Limb (tissue), 2 donors: Measurements from ENCODE around the gene DIO1.
A peak's percentile ranks its signal among the peaks of the same experiment; 100 is the strongest.
"Not testable (repeated sequence)": the region's sequence is repeated elsewhere in the genome, so short reads cannot be mapped to it uniquely, and the experiment has no call there.

Experiments used
- DNase-seq, 2 donors: peaks; one replicate each; pipeline ENCODE4 v3.0.0-alpha.2; 2016; ENCODE audit errors: extremely low spot score in 2 of 2

Gene DIO1

DNA sequence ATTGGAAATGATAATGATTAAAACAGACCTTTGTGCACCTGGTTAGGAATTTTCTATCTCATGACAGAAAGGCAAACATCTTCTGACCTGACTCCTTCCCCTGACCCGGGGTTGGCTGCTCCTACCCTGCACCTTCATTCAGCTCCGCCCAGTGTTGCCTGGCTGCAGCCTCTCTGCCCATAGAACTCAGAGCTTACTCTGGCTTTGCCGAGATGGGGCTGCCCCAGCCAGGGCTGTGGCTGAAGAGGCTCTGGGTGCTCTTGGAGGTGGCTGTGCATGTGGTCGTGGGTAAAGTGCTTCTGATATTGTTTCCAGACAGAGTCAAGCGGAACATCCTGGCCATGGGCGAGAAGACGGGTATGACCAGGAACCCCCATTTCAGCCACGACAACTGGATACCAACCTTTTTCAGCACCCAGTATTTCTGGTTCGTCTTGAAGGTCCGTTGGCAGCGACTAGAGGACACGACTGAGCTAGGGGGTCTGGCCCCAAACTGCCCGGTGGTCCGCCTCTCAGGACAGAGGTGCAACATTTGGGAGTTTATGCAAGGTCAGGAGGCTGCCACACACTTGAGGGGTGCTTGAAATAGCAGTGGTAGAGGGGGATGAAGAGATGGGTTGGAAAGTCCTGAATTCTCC lies at the start of gene DIO1:
DIO1 (plus strand) TSS at position 189 of the 638 bp plus-strand sequence; CDS start at position 213, 24 bp downstream.
- no peak for DNase-seq

- DNase-seq = no peak
Measured at GRCh38 chr1:53847980-53848379, 46.0 kb upstream of the DIO1 start.

DNA sequence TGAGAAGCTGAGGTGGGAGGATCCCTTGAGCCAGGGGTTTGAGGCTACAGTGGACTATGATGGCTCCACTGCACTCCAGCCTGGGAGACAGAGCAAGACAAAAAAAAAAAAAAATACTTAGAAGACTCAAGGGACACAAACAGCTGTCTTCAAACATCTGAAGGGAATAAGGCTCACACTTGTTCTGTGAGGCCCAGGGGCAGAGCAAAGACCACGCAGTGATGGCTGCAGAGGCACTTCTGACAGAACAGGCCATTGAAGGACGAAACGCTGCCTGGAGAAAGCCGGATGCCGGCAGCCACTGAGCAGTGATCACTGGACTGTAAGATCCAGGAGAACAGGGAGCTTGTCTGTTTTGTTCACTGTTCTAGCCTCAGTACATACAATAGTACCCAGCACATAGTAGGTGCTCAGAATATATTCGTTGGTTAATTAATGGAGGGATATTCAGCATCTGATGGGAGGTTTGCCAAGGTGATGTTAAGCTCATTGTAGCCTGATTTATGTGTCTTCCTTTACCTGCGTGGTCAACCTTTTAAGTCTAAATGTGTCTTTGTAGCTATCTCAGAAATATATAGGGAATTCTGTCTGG lies 43.8 kb upstream of the DIO1 start:
- no peak for DNase-seq

DNA sequence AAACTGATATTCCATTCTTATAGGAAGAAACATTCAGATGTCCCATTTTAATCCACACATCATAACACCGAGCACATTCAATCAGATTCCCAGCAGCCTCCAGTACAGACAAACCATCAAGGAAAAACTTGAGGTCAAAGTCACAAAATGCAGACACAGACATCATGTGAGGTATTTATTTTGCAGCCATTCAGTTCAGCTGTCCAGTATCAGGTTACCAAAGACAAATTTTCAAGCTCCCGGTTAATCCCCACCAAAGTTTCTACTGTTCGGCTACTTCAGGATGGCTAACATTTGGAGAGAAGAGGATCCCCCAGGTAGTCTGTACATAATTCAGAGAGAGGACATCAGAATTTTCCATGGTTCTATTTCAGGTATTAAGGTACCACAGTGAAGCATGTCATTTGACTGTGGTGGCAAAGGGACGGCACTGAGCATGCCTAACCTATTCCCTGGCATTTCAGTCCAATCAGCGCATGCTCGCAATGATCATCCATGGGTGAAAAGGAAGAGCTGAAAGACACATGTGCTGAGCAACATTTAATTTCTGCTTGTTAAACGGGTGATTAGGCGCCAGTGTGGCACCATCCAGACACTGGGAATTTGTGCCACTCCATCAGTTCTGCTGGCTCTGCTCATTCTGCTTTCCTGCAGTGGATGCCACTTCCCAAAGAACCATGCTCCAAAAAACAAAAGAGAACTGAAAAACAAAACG lies 42.3 kb upstream of the DIO1 start:
- no peak for DNase-seq

- DNase-seq = peak; percentile 54 to 74
Measured at GRCh38 chr1:53860967-53861411, 33.0 kb upstream of the DIO1 start.

- no peak for DNase-seq
Measured at GRCh38 chr1:53862507-53862906, 31.5 kb upstream of the DIO1 start.

DNA sequence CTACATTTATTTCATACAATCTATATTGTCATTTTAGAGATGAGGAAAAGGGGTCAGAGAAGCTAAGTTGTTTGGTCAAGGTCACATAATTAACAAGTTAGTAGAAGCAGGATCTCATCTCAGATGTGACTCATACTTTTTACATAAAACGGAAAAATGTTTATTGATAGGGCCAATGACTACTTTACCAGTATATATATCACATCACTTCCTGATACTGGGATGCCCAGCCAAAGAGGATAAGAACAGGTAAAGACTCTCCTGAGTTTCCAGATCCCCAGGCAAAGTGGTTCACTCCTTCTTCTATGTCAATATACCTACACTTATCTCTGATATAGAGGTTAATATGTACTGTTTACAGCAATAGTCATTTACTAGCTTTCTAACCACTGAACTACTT lies 25.4 kb upstream of the DIO1 start:
- DNase-seq = no peak

- no peak for DNase-seq
Measured at GRCh38 chr1:53869454-53870117, 24.4 kb upstream of the DIO1 start.

DNA sequence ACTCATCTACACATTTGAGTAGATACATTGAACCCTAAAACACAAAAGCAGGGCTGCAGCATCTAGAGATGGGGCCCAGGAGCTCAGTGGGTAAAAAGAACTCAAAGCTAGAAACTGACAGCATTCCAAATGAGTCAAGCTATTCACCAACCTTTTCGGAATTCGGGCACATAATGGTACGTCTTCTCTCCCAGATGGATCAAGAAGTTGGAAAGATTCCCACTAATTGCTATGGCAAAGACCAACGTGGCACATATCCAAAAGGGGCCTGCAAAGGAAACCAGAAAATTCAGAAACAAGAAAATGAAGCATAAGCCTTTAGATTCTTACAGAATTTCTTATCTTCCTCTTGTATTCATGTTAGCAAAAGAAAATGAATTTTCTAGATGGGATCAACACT lies 22.8 kb upstream of the DIO1 start:
- DNase-seq = peak in 1 of 2 donors; percentile 17

GRCh38 chr1:53871773-53872484 lies 22.1 kb upstream of the DIO1 start:
- DNase-seq = no peak

GRCh38 chr1:53875150-53875549 lies 18.8 kb upstream of the DIO1 start:
- not testable (repeated sequence) for DNase-seq

GRCh38 chr1:53878492-53879105 lies 15.4 kb upstream of the DIO1 start:
- DNase-seq = peak in 1 of 2 donors; percentile 26

GRCh38 chr1:53881853-53882252 lies 12.1 kb upstream of the DIO1 start:
- DNase-seq = not testable (repeated sequence)

GRCh38 chr1:53883600-53883999 lies 10.4 kb upstream of the DIO1 start:
- DNase-seq = not testable (repeated sequence)

- no peak for DNase-seq
Measured at GRCh38 chr1:53888681-53889080, 5.3 kb upstream of the DIO1 start.

- peak; percentile 91 for DNase-seq
Measured at GRCh38 chr1:53889304-53890298, 4.4 kb upstream of the DIO1 start, which contains the start of gene YIPF1. Gene YIPF1, minus strand, starts transcription at chr1:53889797. Its CDS starts 860 bp downstream, at chr1:53888937.

GRCh38 chr1:53890522-53890941 lies 3.5 kb upstream of the DIO1 start:
- DNase-seq = no peak

DNA sequence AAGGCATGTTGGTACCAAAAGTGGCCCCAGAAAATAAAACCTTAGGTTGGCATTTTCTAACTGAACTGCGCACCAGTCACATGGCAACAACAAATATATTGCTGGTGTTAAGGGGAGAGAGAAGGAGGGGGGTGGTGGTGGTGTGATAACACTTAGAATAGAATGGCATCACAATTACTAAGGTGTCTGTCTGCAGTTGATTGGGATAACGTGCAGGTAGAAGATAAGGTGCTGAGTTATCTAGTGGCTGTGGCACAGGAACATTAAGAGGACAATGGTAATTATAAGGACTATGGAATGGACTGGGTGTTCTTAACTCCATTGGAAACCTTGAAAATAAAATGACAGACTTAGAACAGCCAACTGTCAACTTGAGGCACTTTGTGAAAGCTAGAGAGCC lies 3.0 kb upstream of the DIO1 start:
- DNase-seq = no peak

DNA sequence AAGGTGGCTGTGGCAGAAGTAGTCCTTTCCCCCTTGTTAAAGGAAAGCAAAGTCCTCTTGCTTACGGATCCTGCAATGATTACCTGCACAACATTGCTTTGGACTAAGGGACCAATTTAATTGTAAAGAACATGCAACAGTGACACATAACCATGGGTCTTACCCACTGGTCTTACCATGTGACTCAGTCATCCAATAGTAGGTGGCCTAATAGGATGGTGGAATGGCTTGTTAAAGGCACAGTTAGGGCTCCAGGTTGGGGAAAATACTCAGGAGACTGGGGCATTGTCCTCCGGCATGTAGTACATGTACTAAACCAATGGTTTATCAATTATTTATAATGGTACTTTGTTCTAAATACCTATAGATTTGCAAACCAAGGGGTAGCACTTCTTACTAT lies 2.3 kb upstream of the DIO1 start:
- DNase-seq = no peak

DNA sequence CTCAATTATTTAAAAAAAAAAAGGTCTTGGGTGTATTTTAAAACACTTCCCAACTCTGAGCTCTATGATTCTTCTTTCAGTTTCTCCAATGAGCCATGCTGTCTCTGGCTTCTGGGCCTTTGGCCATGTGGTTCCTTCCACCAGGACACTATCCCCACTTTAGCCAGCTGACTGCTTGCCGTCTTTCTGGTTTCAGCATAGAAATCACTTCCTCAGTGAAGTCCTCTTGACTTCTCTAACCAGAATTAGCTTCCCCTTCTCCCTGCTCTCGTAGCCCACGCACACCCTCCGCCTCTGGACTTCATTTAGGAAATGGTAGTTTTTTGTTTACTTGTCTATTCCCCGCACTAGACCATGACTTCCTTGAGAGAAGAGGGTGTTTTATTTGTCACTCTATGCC lies 1.1 kb upstream of the DIO1 start:
- DNase-seq = no peak
